ENCODE results near the gene GREM1.

The GREM1 gene

GRCh38 chr15:32730677-32731654, 13.2 kb downstream of the GREM1 start:
- DNase-seq (ENCODE audit: extremely low read depth in 1 of 2, low read depth in 1 of 2), result no peak

GRCh38 chr15:32732574-32733157, 14.9 kb downstream of the GREM1 start:
- DNase-seq (ENCODE audit: extremely low read depth in 1 of 2, low read depth in 1 of 2), result no peak

- no peak for DNase-seq (ENCODE audit: extremely low read depth in 1 of 2, low read depth in 1 of 2)
These were observed 15.5 kb downstream of the GREM1 start for GRCh38 chr15:32733281-32733680.

- no peak for DNase-seq (ENCODE audit: extremely low read depth in 1 of 2, low read depth in 1 of 2)
These were observed 18.3 kb downstream of the GREM1 start for GRCh38 chr15:32735989-32736700.

GRCh38 chr15:32736701-32737061, 18.9 kb downstream of the GREM1 start:
- DNase-seq (ENCODE audit: extremely low read depth in 1 of 2, low read depth in 1 of 2), result no peak

GRCh38 chr15:32737304-32737703, 19.5 kb downstream of the GREM1 start:
- DNase-seq (ENCODE audit: extremely low read depth in 1 of 2, low read depth in 1 of 2), result no peak

- DNase-seq (ENCODE audit: extremely low read depth in 1 of 2, low read depth in 1 of 2), result no peak
These were observed 20.9 kb downstream of the GREM1 start for GRCh38 chr15:32738666-32739065.

- DNase-seq (ENCODE audit: extremely low read depth in 1 of 2, low read depth in 1 of 2), result no peak
These were observed 21.8 kb downstream of the GREM1 start for GRCh38 chr15:32739522-32740063.

GRCh38 chr15:32743411-32744140, 25.8 kb downstream of the GREM1 start:
- no peak for DNase-seq (ENCODE audit: extremely low read depth in 1 of 2, low read depth in 1 of 2)

GRCh38 chr15:32746116-32746857, 28.5 kb downstream of the GREM1 start:
- no peak for DNase-seq (ENCODE audit: extremely low read depth in 1 of 2, low read depth in 1 of 2)

- DNase-seq (ENCODE audit: extremely low read depth in 1 of 2, low read depth in 1 of 2), result no peak
These were observed 30.1 kb downstream of the GREM1 start for GRCh38 chr15:32747921-32748342.

- no peak for DNase-seq (ENCODE audit: extremely low read depth in 1 of 2, low read depth in 1 of 2)
These were observed 33.2 kb downstream of the GREM1 start for GRCh38 chr15:32750979-32751378.

GRCh38 chr15:32757426-32757825, 39.6 kb downstream of the GREM1 start:
- DNase-seq (ENCODE audit: extremely low read depth in 1 of 2, low read depth in 1 of 2), result no peak

- no peak for DNase-seq (ENCODE audit: extremely low read depth in 1 of 2, low read depth in 1 of 2)
These were observed 45.5 kb downstream of the GREM1 start for GRCh38 chr15:32763295-32763694.

GRCh38 chr15:32765236-32765635, 47.4 kb downstream of the GREM1 start:
- DNase-seq (ENCODE audit: extremely low read depth in 1 of 2, low read depth in 1 of 2), result no peak

GRCh38 chr15:32766101-32766500, 48.3 kb downstream of the GREM1 start:
- no peak for DNase-seq (ENCODE audit: extremely low read depth in 1 of 2, low read depth in 1 of 2)

- DNase-seq (ENCODE audit: extremely low read depth in 1 of 2, low read depth in 1 of 2), result no peak
These were observed 49.4 kb downstream of the GREM1 start for GRCh38 chr15:32767236-32767635.

- no peak for DNase-seq (ENCODE audit: extremely low read depth in 1 of 2, low read depth in 1 of 2)
These were observed 56.2 kb downstream of the GREM1 start for GRCh38 chr15:32774022-32774421.

GRCh38 chr15:32775103-32775502, 57.3 kb downstream of the GREM1 start:
- no peak for DNase-seq (ENCODE audit: extremely low read depth in 1 of 2, low read depth in 1 of 2)

Measured in activated CD8-positive, alpha-beta memory T cell treated with anti-CD3 and anti-CD28 coated beads for 1 hour (primary cell).